Forelimb muscle (tissue), 1 donor: ENCODE results near the gene VGLL4. TPM values are rescaled to one million over a fixed set of nuclear protein-coding genes. Genes with fewer than 3 reads are reported as not detected.
A peak's percentile ranks its signal among the peaks of the same experiment; 100 is the strongest.
"Not testable (repeated sequence)": the region's sequence is repeated elsewhere in the genome, so short reads cannot be mapped to it uniquely, and the experiment has no call there.

Experiments
- DNase-seq: peaks from one replicate; pipeline ENCODE4 v3.0.0-alpha.2; 2013; ENCODE audit warnings: low read depth
- polyA plus RNA-seq: library from polyadenylated mRNA; unstranded; fragments of 120-200 nt; gene quantifications from one replicate; pipeline ENCODE4 v1.2.1, GENCODE V29; 2013; ENCODE audit not compliant: insufficient read length

The VGLL4 gene, protein sequence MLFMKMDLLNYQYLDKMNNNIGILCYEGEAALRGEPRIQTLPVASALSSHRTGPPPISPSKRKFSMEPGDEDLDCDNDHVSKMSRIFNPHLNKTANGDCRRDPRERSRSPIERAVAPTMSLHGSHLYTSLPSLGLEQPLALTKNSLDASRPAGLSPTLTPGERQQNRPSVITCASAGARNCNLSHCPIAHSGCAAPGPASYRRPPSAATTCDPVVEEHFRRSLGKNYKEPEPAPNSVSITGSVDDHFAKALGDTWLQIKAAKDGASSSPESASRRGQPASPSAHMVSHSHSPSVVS
- 40.3 TPM for polyA plus RNA-seq

DNA sequence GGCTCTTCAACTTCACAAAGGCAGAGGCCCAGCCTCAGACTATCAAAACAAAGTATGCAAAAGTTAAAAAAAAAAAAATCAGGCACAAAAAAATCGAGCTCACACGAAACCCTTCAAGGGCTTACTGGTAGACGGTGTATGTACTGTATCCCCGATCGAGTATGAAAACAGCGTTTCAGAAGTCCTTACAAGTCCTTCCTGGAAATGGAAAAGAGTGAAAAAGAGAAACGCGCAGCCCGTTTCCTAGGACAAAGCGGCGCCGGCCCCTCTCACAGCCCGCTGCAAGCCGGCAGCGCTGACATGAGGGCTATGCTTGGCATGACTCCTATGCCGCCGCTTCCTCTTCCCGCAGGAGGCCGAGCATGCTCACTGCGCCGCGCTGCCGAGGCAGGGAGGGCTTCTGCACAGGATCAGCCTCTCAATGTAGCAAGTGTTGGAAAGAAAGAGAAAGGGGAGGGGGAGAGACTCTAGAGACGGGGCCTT is at the start of gene VGLL4:
TSS of gene VGLL4 (minus strand) at position 311 of the 483 bp plus-strand sequence. CDS start 397 bp downstream, outside the sequence.
- DNase-seq: peak; percentile 76

DNA sequence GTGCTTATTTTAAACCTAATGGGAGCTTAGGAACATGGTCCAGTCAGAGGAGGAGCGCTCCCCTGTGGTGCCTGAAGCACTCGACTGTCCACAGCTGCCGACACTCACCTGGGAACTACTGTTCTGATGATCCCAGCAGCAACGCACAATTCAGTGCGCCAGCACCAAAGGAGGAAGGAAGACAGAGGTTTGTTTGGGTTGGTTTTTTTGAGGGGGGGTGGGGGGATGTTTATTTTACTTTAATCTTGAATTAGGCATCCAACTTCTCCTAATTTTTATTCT is 48.8 kb upstream of the VGLL4 start:
- no peak for DNase-seq

GRCh38 chr3:11691767-11692531 is 48.2 kb upstream of the VGLL4 start:
- DNase-seq: no peak

DNA sequence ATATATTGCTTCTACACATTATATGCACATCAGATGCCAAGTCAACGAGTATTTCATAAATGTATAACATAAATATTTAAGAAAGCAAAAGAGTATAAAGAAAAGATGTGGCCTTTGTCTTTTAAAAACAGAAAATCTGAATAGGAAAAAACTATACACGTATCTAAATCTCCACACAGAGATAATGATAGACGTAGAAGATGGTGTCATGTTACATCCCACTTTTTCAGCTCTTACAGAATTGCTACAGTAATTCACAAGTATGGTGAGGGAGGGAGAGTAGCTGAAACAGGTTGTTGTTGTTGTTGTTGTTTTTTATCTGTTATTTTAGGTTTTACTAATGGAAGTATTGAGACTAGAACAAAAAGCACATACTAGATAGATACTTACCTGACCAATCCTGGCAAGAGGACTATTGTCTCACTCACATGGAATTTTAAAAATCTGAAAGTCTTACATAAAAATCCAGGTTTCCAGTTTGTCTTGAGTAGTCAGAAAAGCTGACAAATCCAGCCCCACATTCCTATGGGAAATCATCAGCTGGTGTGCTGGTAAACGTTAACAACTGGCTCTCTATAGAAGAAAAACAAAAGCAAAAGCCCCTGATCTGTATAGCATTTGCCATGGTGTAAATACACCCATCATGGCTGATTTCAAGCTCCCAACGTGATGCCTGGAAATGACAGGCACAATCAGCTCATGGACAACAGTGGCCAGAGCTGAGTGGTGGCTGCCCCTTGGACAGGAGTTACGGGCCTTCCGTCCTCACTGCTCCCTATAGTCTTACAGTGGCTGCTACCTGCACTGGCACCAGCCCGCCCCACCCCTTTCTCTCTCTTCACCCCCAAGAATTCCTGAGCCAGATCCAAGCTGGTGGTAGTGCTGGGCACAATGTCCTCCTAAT is 47.4 kb upstream of the VGLL4 start:
- DNase-seq: no peak

GRCh38 chr3:11689749-11690148 is 46.0 kb upstream of the VGLL4 start:
- DNase-seq: no peak

GRCh38 chr3:11684980-11685379 is 41.3 kb upstream of the VGLL4 start:
- DNase-seq: not testable (repeated sequence)

DNA sequence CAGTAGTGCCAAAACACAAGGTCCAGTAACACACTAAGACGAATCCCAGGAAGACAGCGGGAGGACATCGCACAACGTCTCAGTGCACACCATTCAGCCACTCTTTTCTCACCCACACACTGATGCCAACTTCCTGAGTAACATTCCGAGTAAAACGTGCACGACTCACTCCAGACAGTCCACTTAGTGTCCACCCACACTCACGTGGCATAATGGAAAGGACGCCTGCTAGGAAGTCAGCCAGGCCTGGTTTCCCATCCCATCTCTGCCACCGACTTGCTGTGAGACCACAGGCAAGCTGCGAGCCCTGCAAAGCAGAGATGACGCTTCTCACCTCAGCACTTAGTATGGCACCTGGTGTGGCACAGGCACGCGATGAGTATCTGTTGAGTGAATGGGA is 36.8 kb upstream of the VGLL4 start:
- DNase-seq: no peak

- no peak for DNase-seq
Measured at GRCh38 chr3:11679964-11680363, 36.2 kb upstream of the VGLL4 start.

DNA sequence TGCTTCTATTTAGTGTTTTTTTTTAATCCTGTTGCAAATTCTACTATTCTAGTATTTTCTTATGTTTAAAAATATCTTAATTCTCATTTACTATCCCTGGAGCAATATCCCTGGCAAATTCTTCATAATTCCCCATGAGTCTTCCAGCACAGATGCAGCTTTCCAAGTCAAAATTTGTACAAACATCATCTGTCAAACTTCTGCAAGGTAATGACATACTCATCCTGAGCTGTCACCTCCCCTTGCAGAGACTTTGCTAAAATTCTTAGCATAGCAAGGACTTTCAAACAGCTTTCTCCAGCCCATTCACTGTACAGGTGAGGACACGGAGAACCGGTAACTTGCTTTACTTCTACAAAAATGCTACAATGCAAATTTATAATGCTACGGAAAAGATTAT is 28.6 kb upstream of the VGLL4 start:
- no peak for DNase-seq

DNA sequence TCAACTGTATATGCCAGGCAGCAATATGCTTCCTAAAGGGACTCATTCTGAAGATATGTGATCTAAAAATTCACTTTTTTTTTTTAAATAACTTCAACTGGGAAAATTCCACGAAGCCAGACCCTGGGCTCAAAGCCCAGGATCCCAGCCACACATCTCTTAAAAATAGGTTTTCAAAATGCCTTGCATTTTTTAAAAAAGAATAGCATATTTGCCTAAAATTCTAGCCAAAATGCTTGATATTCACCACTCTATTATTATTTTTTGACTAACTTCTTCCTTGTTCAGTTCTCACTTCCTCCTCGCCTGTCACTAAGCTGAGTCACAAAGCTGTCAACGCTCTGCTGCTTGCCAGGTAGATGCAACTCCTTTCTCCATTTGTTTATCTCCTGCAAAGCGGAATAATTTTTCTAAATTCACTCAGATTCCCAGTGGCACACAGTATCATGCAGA is 28.0 kb upstream of the VGLL4 start:
- DNase-seq: peak; percentile 39

- DNase-seq: no peak
Measured at GRCh38 chr3:11668243-11669235, 24.8 kb upstream of the VGLL4 start.

GRCh38 chr3:11665331-11665730 is 21.6 kb upstream of the VGLL4 start:
- no peak for DNase-seq

- DNase-seq: no peak
Measured at GRCh38 chr3:11662392-11662990, 18.8 kb upstream of the VGLL4 start.

GRCh38 chr3:11661827-11662226 is 18.1 kb upstream of the VGLL4 start:
- DNase-seq: no peak

GRCh38 chr3:11661052-11661656 is 17.4 kb upstream of the VGLL4 start:
- no peak for DNase-seq

DNA sequence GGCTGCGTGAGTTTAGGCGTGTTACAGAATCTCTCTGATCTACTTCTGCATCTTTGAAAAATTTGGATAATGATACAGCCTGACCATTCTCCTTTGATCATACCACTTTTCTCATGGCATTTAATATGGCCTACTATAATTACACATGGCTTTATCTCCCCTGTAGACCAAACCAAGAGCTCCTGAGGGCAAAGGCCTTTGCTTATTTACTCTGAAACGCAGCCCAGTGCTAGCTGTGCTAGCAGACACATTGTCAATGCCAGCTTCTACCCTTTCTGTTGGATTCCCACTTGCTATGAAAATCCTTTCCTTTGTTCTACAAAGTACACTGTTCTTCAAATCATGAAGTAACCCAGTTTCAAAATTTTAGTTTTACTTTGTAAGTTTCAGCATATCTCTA is 16.5 kb upstream of the VGLL4 start:
- no peak for DNase-seq

DNA sequence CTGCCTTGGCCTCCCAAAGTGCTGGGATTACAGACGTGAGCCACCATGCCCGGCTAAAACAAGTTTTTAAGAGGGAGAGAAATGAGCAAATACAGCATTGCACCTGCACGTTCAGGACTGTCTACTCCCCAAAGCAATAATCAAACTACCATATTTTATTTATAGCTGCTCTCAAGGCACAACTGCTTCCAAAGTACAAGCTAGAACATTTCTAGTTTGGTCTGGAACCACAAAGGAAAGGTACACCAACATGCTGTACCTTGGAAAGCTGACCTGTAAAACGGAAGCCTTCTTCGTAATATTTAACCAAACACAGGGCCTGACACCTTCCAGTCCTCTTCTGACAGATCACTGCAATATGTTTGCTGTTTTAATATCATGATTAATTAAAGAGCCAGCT is 14.5 kb upstream of the VGLL4 start:
- DNase-seq: no peak

DNA sequence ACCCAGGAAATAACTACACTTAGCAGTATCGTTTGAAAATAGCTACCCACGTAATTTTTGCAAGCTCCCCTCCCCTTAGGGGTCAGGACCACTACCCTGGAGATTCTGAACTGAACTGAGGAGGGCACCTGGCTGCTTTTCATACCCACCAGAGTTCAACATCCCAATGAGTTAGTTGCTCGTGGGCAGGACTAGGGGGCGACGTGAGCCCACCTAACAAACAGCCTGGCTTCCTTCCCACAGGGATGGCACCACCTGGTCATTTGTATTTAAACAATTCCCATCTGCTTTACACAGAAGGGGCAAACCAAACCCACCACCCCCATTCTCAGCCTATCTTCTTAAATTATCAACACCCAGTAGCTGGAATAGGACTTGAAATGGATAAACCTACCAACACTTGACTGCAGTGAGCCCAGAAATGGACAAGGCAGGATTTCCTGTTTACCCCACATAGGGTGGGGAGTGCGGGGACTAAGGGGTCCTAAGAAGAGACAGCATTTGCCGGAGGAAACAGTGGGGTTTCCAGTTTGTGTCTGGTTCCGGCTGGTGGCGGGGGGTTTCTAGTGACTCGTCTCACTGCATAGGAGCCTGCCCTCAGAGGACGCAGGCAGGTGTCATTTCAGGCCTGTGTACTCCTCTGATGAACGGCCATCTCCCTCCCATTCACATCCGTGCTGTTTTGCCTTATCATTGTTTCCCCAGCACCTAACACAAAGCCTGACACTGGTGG is 11.6 kb upstream of the VGLL4 start:
- DNase-seq: no peak

- no peak for DNase-seq
Measured at GRCh38 chr3:11654166-11654565, 10.5 kb upstream of the VGLL4 start.
